ENCODE measurements around the gene CDCA7.

DNA sequence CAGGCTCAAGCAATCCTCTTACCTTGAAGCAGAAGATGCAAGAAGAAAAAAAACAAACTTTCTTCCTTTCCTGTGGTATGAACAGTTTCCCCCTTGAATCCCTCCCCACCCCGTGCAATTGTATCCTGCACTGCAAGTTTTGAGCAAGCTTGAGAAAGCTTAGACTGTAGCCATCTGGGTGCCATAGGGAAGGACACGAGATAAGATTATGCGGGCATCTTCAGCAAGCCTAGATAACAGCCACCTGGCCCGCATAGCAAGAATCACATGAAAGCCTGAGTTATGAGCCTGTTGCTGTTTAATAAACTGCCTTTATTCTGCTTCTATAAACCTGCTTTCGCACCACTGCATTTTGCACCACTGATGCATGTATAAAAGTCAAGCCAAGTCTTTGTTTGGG, 27.3 kb upstream of the CDCA7 start:
- TF ChIP-seq EP300 (IDR thresholded peaks at IDR 0.05) (no peak), POLR2A (IDR thresholded peaks at IDR 0.05) (no peak), POLR2AphosphoS5 (IDR thresholded peaks at IDR 0.05) (no peak)
- TF ChIP-seq, protein P1, sequence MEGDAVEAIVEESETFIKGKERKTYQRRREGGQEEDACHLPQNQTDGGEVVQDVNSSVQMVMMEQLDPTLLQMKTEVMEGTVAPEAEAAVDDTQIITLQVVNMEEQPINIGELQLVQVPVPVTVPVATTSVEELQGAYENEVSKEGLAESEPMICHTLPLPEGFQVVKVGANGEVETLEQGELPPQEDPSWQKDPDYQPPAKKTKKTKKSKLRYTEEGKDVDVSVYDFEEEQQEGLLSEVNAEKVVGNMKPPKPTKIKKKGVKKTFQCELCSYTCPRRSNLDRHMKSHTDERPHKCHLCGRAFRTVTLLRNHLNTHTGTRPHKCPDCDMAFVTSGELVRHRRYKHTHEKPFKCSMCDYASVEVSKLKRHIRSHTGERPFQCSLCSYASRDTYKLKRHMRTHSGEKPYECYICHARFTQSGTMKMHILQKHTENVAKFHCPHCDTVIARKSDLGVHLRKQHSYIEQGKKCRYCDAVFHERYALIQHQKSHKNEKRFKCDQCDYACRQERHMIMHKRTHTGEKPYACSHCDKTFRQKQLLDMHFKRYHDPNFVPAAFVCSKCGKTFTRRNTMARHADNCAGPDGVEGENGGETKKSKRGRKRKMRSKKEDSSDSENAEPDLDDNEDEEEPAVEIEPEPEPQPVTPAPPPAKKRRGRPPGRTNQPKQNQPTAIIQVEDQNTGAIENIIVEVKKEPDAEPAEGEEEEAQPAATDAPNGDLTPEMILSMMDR (IDR thresholded peaks at IDR 0.05), result no peak

Measured in upper lobe of left lung (tissue), 4 donors.